MCF 10A (cell line): ENCODE measurements around the gene HDAC10. TPM values are rescaled to one million over a fixed set of nuclear protein-coding genes. Genes with fewer than 3 reads are reported as not detected.

ENCODE experiments used
- BruUV-seq: library from RNA; stranded (reverse); fragments of 400-500 nt; replicated peaks from 2 replicates; lab custom pipeline; 2021; lab: Mats Ljungman, UMichigan
- CTCF ChIA-PET: fragments of 300-600 bp; sonication (Branson Sonifier 250); formaldehyde crosslinking; extraction: SDS; loops from one replicate; lab custom pipeline; 2021; ENCODE audit warnings: antibody characterized with exemption, inconsistent platforms; lab: Yijun Ruan, JAX
- POLR2A ChIA-PET: fragments of 300-600, 350-650 bp; sonication (Branson Sonifier 250); formaldehyde crosslinking; extraction: SDS; loops from one replicate; lab custom pipeline; 2020; ENCODE audit warnings: antibody characterized with exemption, inconsistent platforms; lab: Yijun Ruan, JAX
- DNase-seq: peaks from one replicate; pipeline ENCODE4 v3.0.0-alpha.2; 2018; ENCODE audit not compliant: unreplicated experiment
- H3K27ac Mint-ChIP-seq: one replicate; pipeline ENCODE4 v1.8.0; 2022; ENCODE audit warnings: mild to moderate bottlenecking, low read depth, mixed read lengths; ENCODE audit not compliant: unreplicated experiment
- H3K27me3 Mint-ChIP-seq: one replicate; pipeline ENCODE4 v1.8.0; 2022; ENCODE audit warnings: mixed read lengths; ENCODE audit not compliant: insufficient read depth, unreplicated experiment
- H3K36me3 Mint-ChIP-seq: one replicate; pipeline ENCODE4 v1.8.0; 2022; ENCODE audit warnings: mild to moderate bottlenecking, moderate library complexity, mixed read lengths; ENCODE audit not compliant: insufficient read depth, unreplicated experiment
- H3K4me1 Mint-ChIP-seq: one replicate; pipeline ENCODE4 v1.8.0; 2022; ENCODE audit warnings: mixed read lengths; ENCODE audit not compliant: insufficient read depth, unreplicated experiment
- H3K4me3 Mint-ChIP-seq: one replicate; pipeline ENCODE4 v1.8.0; 2022; ENCODE audit warnings: mild to moderate bottlenecking, moderate library complexity, mixed read lengths; ENCODE audit not compliant: unreplicated experiment
- H3K9me3 Mint-ChIP-seq: one replicate; pipeline ENCODE4 v1.8.0; 2022; ENCODE audit warnings: mixed read lengths; ENCODE audit not compliant: unreplicated experiment
- CTCF ChIP-seq: fragments of 200-600 bp; IDR thresholded peaks from one replicate; pipeline ENCODE4 v1.8.0; 2022; ENCODE audit warnings: antibody characterized with exemption, mild to moderate bottlenecking; ENCODE audit not compliant: unreplicated experiment
- intact Hi-C: fragments of 100-400 bp; cut with micrococcal nuclease; formaldehyde crosslinking; loops from 2 replicates; pipeline ENCODE4 v1.14.1; 2022
- total RNA-seq: library from RNA; stranded (reverse); gene quantifications from 2 replicates; pipeline ENCODE4 v1.2.3, GENCODE V29; 2022

HDAC10 gene
- total RNA-seq, 1 experiment from 2014 or later = 27.5 TPM

- peaks cover 29% of the 10 kb centered on the region for H3K4me1 Mint-ChIP-seq
- H3K27ac Mint-ChIP-seq = no peak overlapping the region
- no peak for TF ChIP-seq CTCF
- POLR2A ChIA-PET = interaction anchor here (0.9 kb wide), 1 partner anchor 54 kb away, joined by 3 read pairs; no protein-coding TSS in a partner anchor
- H3K9me3 Mint-ChIP-seq = no peaks in the 10 kb centered on the region
- CTCF ChIA-PET = interaction anchor here (0.6 kb wide), 1 partner anchor 24 kb away, joined by 5 read pairs; no protein-coding TSS in a partner anchor
- intact Hi-C loops = no loop called here
- no peaks in the 10 kb centered on the region for H3K27me3 Mint-ChIP-seq
- DNase-seq = no peak
- BruUV-seq = no TSS peak
- no peak overlapping the region for H3K4me3 Mint-ChIP-seq
- H3K36me3 Mint-ChIP-seq = peaks cover 39% of the 10 kb centered on the region
Measured at GRCh38 chr22:50298937-50299784, 48.1 kb upstream of the HDAC10 start.

- H3K27ac Mint-ChIP-seq = no peak overlapping the region
- no peak overlapping the region for H3K4me3 Mint-ChIP-seq
- no peaks in the 10 kb centered on the region for H3K27me3 Mint-ChIP-seq
- H3K9me3 Mint-ChIP-seq = no peaks in the 10 kb centered on the region
- CTCF ChIA-PET = no interaction called here
- peaks cover 27% of the 10 kb centered on the region for H3K4me1 Mint-ChIP-seq
- intact Hi-C loops = no loop called here
- peaks cover 29% of the 10 kb centered on the region for H3K36me3 Mint-ChIP-seq
- POLR2A ChIA-PET = no interaction called here
- TF ChIP-seq CTCF = no peak
- BruUV-seq = no TSS peak
- DNase-seq = no peak
Measured at GRCh38 chr22:50298266-50298637, 47.2 kb upstream of the HDAC10 start.

- CTCF ChIA-PET = interaction anchor here (0.6 to 0.9 kb wide), 2 partner anchors 26 to 35 kb away, joined by 3 read pairs; no protein-coding TSS in a partner anchor
- intact Hi-C loops = no loop called here
- DNase-seq = no peak
- no peak for TF ChIP-seq CTCF
- H3K4me3 Mint-ChIP-seq = no peak overlapping the region
- no peaks in the 10 kb centered on the region for H3K27me3 Mint-ChIP-seq
- POLR2A ChIA-PET = interaction anchor here (2.0 kb wide), 1 partner anchor 8 kb away, joined by 7 read pairs; no protein-coding TSS in a partner anchor
- no peaks in the 10 kb centered on the region for H3K9me3 Mint-ChIP-seq
- BruUV-seq = no TSS peak
- peaks cover 26% of the 10 kb centered on the region for H3K36me3 Mint-ChIP-seq
- H3K27ac Mint-ChIP-seq = no peak overlapping the region
- peaks cover 28% of the 10 kb centered on the region for H3K4me1 Mint-ChIP-seq
Measured at GRCh38 chr22:50297510-50298265, 46.6 kb upstream of the HDAC10 start.
